ENCODE data around the gene IFRD2.
"Not testable (repeated sequence)": the region's sequence is repeated elsewhere in the genome, so short reads cannot be mapped to it uniquely, and the experiment has no call there.

Gene IFRD2

GRCh38 chr3:50260942-50261441 lies 31.2 kb downstream of the IFRD2 start:
- H3K27ac ChIP-seq: peak overlapping the region in 20 of 21 experiments; percentile 77 to 99 (median 96)
- peak overlapping the region in 5 of 7 experiments; percentile 39 to 64 (median 53) for H3K4me3 ChIP-seq

- Histone ChIP-seq H3K4me3 (peak overlapping the region; percentile 39 to 64 (median 50)), H3K27ac (peak overlapping the region; percentile 77 to 99 (median 96))
Observed at GRCh38 chr3:50260027-50260941, 31.9 kb downstream of the IFRD2 start.

- Histone ChIP-seq H3K4me3 (peak overlapping the region in 5 of 7 experiments; percentile 40 to 64 (median 53)), H3K27ac (peak overlapping the region in 19 of 21 experiments; percentile 16 to 99 (median 96))
Observed at GRCh38 chr3:50259432-50260026, 32.7 kb downstream of the IFRD2 start.

GRCh38 chr3:50258979-50259378 lies 33.2 kb downstream of the IFRD2 start:
- Histone ChIP-seq H3K27ac (peak overlapping the region in 15 of 21 experiments; percentile 4 to 99 (median 96)), H3K4me3 (no peak overlapping the region)

GRCh38 chr3:50258029-50258680 lies 34.1 kb downstream of the IFRD2 start:
- Histone ChIP-seq H3K27ac (peak overlapping the region in 12 of 21 experiments; percentile 41 to 99 (median 96)), H3K4me3 (no peak overlapping the region)

- H3K27ac ChIP-seq: peak overlapping the region in 9 of 21 experiments; percentile 27 to 98 (median 46)
- H3K4me3 ChIP-seq: no peak overlapping the region
Observed at GRCh38 chr3:50256978-50257890, 35.0 kb downstream of the IFRD2 start.

- H3K4me3 ChIP-seq: no peak overlapping the region
- H3K27ac ChIP-seq: peak overlapping the region in 19 of 21 experiments; percentile 22 to 91 (median 75)
Observed at GRCh38 chr3:50255251-50255615, 37.0 kb downstream of the IFRD2 start.

GRCh38 chr3:50254577-50255250 lies 37.5 kb downstream of the IFRD2 start:
- peak overlapping the region in 20 of 21 experiments; percentile 22 to 91 (median 74) for H3K27ac ChIP-seq
- no peak overlapping the region for H3K4me3 ChIP-seq

GRCh38 chr3:50251220-50251619 lies 41.0 kb downstream of the IFRD2 start:
- H3K27ac ChIP-seq: peak overlapping the region in 13 of 21 experiments; percentile 17 to 90 (median 55)
- H3K4me3 ChIP-seq: no peak overlapping the region

- peak overlapping the region in 9 of 21 experiments; percentile 20 to 91 (median 74) for H3K27ac ChIP-seq
Observed at GRCh38 chr3:50250514-50250913, 41.7 kb downstream of the IFRD2 start.

GRCh38 chr3:50249457-50249856 lies 42.8 kb downstream of the IFRD2 start:
- H3K27ac ChIP-seq: peak overlapping the region in 16 of 21 experiments; percentile 61 to 95 (median 78)
- H3K4me3 ChIP-seq: no peak overlapping the region

More at GRCh38 chr3:50250514-50250913, 41.7 kb downstream of the IFRD2 start:
- no peak overlapping the region for H3K4me3 ChIP-seq

- peak overlapping the region in 19 of 21 experiments; percentile 37 to 95 (median 76) for H3K27ac ChIP-seq
Observed at GRCh38 chr3:50248387-50248786, 43.8 kb downstream of the IFRD2 start.

GRCh38 chr3:50246517-50246954 lies 45.7 kb downstream of the IFRD2 start:
- H3K4me3 ChIP-seq: peak overlapping the region in 6 of 7 experiments; percentile 0 to 41 (median 24)

More at GRCh38 chr3:50248387-50248786, 43.8 kb downstream of the IFRD2 start:
- no peak overlapping the region for H3K4me3 ChIP-seq

GRCh38 chr3:50245831-50246516 lies 46.3 kb downstream of the IFRD2 start:
- Histone ChIP-seq H3K27ac (peak overlapping the region; percentile 45 to 95 (median 84)), H3K4me3 (peak overlapping the region; percentile 0 to 41 (median 20))

More at GRCh38 chr3:50246517-50246954, 45.7 kb downstream of the IFRD2 start:
- H3K27ac ChIP-seq: peak overlapping the region; percentile 45 to 95 (median 84)

- Histone ChIP-seq H3K27ac (peak overlapping the region in 20 of 21 experiments; percentile 65 to 95 (median 85)), H3K4me3 (peak overlapping the region in 4 of 7 experiments; percentile 13 to 41 (median 24))
Observed at GRCh38 chr3:50245251-50245745, 46.9 kb downstream of the IFRD2 start.

- H3K27ac ChIP-seq: peak overlapping the region in 19 of 21 experiments; percentile 7 to 95 (median 84)
- not testable (repeated sequence) for H3K4me3 ChIP-seq
Observed at GRCh38 chr3:50244813-50245212, 47.4 kb downstream of the IFRD2 start.

- Histone ChIP-seq H3K27ac (peak overlapping the region in 20 of 21 experiments; percentile 66 to 95 (median 84)), H3K4me3 (no peak overlapping the region)
Observed at GRCh38 chr3:50243543-50243895, 48.7 kb downstream of the IFRD2 start.
